Fibroblast of skin of right biceps (primary cell): ENCODE results near the gene TTC3.
A peak's percentile ranks its signal among the peaks of the same experiment; 100 is the strongest.

Experiments
- DNase-seq: peaks from one replicate; pipeline ENCODE4 v3.0.0-alpha.2; 2013

TTC3 gene

GRCh38 chr21:37226041-37226920 lies 153.2 kb downstream of the TTC3 start:
- DNase-seq: no peak

- DNase-seq: no peak
Measured at GRCh38 chr21:37227071-37228002, 154.3 kb downstream of the TTC3 start.

GRCh38 chr21:37228003-37228400 lies 154.9 kb downstream of the TTC3 start:
- no peak for DNase-seq

- no peak for DNase-seq
Measured at GRCh38 chr21:37230632-37231248, 157.7 kb downstream of the TTC3 start.

GRCh38 chr21:37231249-37231645 lies 158.2 kb downstream of the TTC3 start:
- DNase-seq: no peak

- no peak for DNase-seq
Measured at GRCh38 chr21:37231671-37232070, 158.6 kb downstream of the TTC3 start.

GRCh38 chr21:37232274-37233018 lies 159.4 kb downstream of the TTC3 start:
- no peak for DNase-seq

GRCh38 chr21:37233551-37234146 lies 160.6 kb downstream of the TTC3 start:
- DNase-seq: no peak

GRCh38 chr21:37237346-37237745 lies 164.3 kb downstream of the TTC3 start:
- no peak for DNase-seq

- DNase-seq: no peak
Measured at GRCh38 chr21:37237764-37238163, 164.7 kb downstream of the TTC3 start.

GRCh38 chr21:37240978-37241377 lies 167.9 kb downstream of the TTC3 start:
- no peak for DNase-seq

- no peak for DNase-seq
Measured at GRCh38 chr21:37241426-37241825, 168.4 kb downstream of the TTC3 start.

- no peak for DNase-seq
Measured at GRCh38 chr21:37243961-37244360, 170.9 kb downstream of the TTC3 start.

GRCh38 chr21:37244501-37245095 lies 171.5 kb downstream of the TTC3 start:
- DNase-seq: peak; percentile 54

GRCh38 chr21:37245151-37245550 lies 172.1 kb downstream of the TTC3 start:
- no peak for DNase-seq

- DNase-seq: no peak
Measured at GRCh38 chr21:37248298-37248697, 175.2 kb downstream of the TTC3 start.

- no peak for DNase-seq
Measured at GRCh38 chr21:37249112-37249904, 176.3 kb downstream of the TTC3 start.

- no peak for DNase-seq
Measured at GRCh38 chr21:37251294-37251634, 178.2 kb downstream of the TTC3 start.
